ENCODE results near the gene TMEM184A.

The TMEM184A gene

DNA sequence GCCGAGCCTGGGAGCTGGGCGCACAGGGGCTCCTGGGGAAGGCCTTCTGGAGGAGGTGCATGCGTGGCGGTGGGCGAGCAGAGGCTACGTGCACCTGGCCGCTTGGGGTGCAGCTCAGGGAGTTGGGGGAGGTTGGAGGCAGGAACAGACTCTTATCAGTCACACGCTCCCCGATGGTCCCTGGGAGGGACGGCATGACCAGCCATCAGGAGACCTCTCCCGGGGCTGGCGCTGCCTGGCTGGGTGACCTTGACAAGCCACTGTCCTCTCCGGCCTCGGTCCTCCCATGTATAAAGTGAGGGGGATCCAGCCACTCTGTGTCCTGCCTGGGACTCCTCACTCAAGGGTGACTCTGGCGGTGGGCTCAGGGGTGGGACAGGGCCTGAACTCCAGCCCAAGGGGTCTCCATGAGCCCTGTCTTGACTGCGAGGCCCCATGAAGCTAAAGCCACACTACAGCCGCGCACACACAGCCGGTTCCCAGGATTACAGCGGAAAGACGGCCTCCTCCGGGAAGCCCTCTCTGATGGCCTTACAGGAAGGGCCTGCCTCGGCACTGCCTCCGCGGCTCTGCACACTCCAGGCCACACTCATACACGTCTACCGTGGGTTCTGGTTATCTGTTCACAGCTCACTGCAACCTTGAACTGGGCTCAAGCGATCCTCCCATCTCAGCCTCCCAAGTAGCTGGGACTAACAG lies 2.3 kb downstream of the TMEM184A start:
- no peak overlapping the region for H3K9ac ChIP-seq (ENCODE audit: low read depth, low read length)
- H3K27me3 ChIP-seq (ENCODE audit: control insufficient read depth, insufficient read depth, low read length), result no peaks in the 10 kb centered on the region
- H3K36me3 ChIP-seq (ENCODE audit: control insufficient read depth, insufficient read depth, low read length), result no peaks in the 10 kb centered on the region
- peaks cover 2% of the 10 kb centered on the region for H3K4me1 ChIP-seq (ENCODE audit: control insufficient read depth, insufficient read depth, low read length)
- H3K4me3 ChIP-seq (ENCODE audit: low read depth, low read length), result no peak overlapping the region
- H3K9me3 ChIP-seq (ENCODE audit: control insufficient read depth, insufficient read depth, low read length), result no peaks in the 10 kb centered on the region

- Histone ChIP-seq H3K36me3 (ENCODE audit: control insufficient read depth, insufficient read depth, low read length) (no peaks in the 10 kb centered on the region), H3K27me3 (ENCODE audit: control insufficient read depth, insufficient read depth, low read length) (no peaks in the 10 kb centered on the region), H3K4me3 (ENCODE audit: low read depth, low read length) (no peak overlapping the region), H3K9me3 (ENCODE audit: control insufficient read depth, insufficient read depth, low read length) (no peaks in the 10 kb centered on the region), H3K4me1 (ENCODE audit: control insufficient read depth, insufficient read depth, low read length) (peaks cover 2% of the 10 kb centered on the region), H3K9ac (ENCODE audit: low read depth, low read length) (no peak overlapping the region)
Observed at GRCh38 chr7:1552200-1552599, 3.8 kb downstream of the TMEM184A start.

GRCh38 chr7:1550846-1551155 lies 5.2 kb downstream of the TMEM184A start:
- Histone ChIP-seq H3K4me3 (ENCODE audit: low read depth, low read length) (no peak overlapping the region), H3K9me3 (ENCODE audit: control insufficient read depth, insufficient read depth, low read length) (no peaks in the 10 kb centered on the region), H3K9ac (ENCODE audit: low read depth, low read length) (no peak overlapping the region), H3K36me3 (ENCODE audit: control insufficient read depth, insufficient read depth, low read length) (no peaks in the 10 kb centered on the region), H3K27me3 (ENCODE audit: control insufficient read depth, insufficient read depth, low read length) (no peaks in the 10 kb centered on the region), H3K4me1 (ENCODE audit: control insufficient read depth, insufficient read depth, low read length) (peaks cover 2% of the 10 kb centered on the region)

DNA sequence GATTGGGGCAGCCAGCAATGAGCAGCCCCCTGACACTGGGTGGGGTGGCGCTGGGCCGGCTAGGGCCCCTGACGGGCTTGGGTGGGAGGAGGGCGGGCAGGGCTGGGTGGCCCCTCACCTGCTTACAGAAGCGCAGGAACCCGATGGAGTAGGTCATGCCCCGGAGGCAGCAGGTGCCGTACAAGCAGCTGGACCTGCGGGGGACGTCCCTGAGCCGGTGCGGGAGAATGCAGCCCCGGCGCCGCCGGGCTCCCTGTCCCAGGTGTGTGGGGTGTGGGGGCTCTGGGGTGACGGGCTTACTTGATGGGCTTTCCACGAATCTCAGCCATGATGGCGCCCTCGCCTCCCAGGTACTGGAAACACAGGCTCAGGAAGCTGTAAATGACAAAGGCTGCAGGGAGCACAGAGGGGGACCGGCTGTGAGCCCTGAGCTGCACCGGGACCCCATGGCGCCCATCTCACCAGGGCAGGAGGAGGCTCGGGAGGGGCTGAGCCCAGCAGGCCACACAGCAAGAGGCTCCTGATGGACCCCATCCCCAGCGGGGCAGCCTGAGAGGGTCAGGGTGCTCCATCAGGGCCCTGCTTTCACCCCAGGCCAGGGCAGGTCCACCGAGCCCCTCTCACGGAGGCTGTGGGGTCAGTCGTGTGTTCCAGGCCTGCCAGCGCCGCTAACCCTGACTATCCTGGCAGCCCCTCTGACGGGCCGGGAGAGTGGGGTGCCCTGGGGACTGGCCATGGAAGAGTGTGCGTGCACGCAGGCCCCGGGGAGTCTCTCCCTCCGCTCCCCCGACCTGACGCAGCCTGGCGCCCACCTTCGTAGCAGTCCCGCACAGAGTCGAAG lies 5.8 kb downstream of the TMEM184A start:
- H3K4me3 ChIP-seq (ENCODE audit: low read depth, low read length), result no peak overlapping the region
- H3K9ac ChIP-seq (ENCODE audit: low read depth, low read length), result no peak overlapping the region
- H3K36me3 ChIP-seq (ENCODE audit: control insufficient read depth, insufficient read depth, low read length), result no peaks in the 10 kb centered on the region
- H3K4me1 ChIP-seq (ENCODE audit: control insufficient read depth, insufficient read depth, low read length), result no peaks in the 10 kb centered on the region
- no peaks in the 10 kb centered on the region for H3K9me3 ChIP-seq (ENCODE audit: control insufficient read depth, insufficient read depth, low read length)
- H3K27me3 ChIP-seq (ENCODE audit: control insufficient read depth, insufficient read depth, low read length), result no peaks in the 10 kb centered on the region

- Histone ChIP-seq H3K9ac (ENCODE audit: low read depth, low read length) (no peak overlapping the region), H3K9me3 (ENCODE audit: control insufficient read depth, insufficient read depth, low read length) (no peaks in the 10 kb centered on the region), H3K4me1 (ENCODE audit: control insufficient read depth, insufficient read depth, low read length) (no peaks in the 10 kb centered on the region), H3K36me3 (ENCODE audit: control insufficient read depth, insufficient read depth, low read length) (peaks cover 2% of the 10 kb centered on the region), H3K27me3 (ENCODE audit: control insufficient read depth, insufficient read depth, low read length) (no peaks in the 10 kb centered on the region), H3K4me3 (ENCODE audit: low read depth, low read length) (no peak overlapping the region)
Observed at GRCh38 chr7:1549357-1550004, 6.5 kb downstream of the TMEM184A start.

GRCh38 chr7:1548944-1549343 lies 7.1 kb downstream of the TMEM184A start:
- Histone ChIP-seq H3K4me1 (ENCODE audit: control insufficient read depth, insufficient read depth, low read length) (no peaks in the 10 kb centered on the region), H3K27me3 (ENCODE audit: control insufficient read depth, insufficient read depth, low read length) (no peaks in the 10 kb centered on the region), H3K36me3 (ENCODE audit: control insufficient read depth, insufficient read depth, low read length) (peaks cover 7% of the 10 kb centered on the region), H3K9ac (ENCODE audit: low read depth, low read length) (no peak overlapping the region), H3K9me3 (ENCODE audit: control insufficient read depth, insufficient read depth, low read length) (no peaks in the 10 kb centered on the region), H3K4me3 (ENCODE audit: low read depth, low read length) (no peak overlapping the region)

DNA sequence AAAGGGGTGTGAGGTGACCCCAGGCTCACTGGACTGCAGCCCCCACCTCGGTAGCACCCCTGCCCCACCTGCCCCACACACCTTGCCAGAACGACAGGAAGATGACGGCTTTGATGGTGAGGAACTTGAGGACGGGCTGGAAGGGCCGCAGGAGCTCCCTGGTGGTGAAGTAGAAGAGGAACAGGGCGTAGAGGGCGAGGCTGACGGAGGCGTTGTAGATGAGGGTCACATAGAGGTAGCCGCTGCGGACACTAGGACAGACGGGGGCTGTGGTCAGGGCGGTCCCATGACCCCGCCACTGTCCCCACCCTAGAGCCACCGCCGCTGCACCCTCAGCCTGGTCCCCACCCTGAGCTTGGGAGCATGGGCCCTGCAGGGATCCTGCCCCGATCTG lies 7.6 kb downstream of the TMEM184A start:
- Histone ChIP-seq H3K9me3 (ENCODE audit: control insufficient read depth, insufficient read depth, low read length) (no peaks in the 10 kb centered on the region), H3K9ac (ENCODE audit: low read depth, low read length) (no peak overlapping the region), H3K36me3 (ENCODE audit: control insufficient read depth, insufficient read depth, low read length) (peaks cover 9% of the 10 kb centered on the region), H3K4me3 (ENCODE audit: low read depth, low read length) (no peak overlapping the region), H3K4me1 (ENCODE audit: control insufficient read depth, insufficient read depth, low read length) (no peaks in the 10 kb centered on the region), H3K27me3 (ENCODE audit: control insufficient read depth, insufficient read depth, low read length) (no peaks in the 10 kb centered on the region)

- Histone ChIP-seq H3K4me1 (ENCODE audit: control insufficient read depth, insufficient read depth, low read length) (no peaks in the 10 kb centered on the region), H3K36me3 (ENCODE audit: control insufficient read depth, insufficient read depth, low read length) (peaks cover 9% of the 10 kb centered on the region), H3K27me3 (ENCODE audit: control insufficient read depth, insufficient read depth, low read length) (no peaks in the 10 kb centered on the region), H3K9ac (ENCODE audit: low read depth, low read length) (no peak overlapping the region), H3K4me3 (ENCODE audit: low read depth, low read length) (no peak overlapping the region), H3K9me3 (ENCODE audit: control insufficient read depth, insufficient read depth, low read length) (no peaks in the 10 kb centered on the region)
Observed at GRCh38 chr7:1547777-1548437, 8.1 kb downstream of the TMEM184A start.

DNA sequence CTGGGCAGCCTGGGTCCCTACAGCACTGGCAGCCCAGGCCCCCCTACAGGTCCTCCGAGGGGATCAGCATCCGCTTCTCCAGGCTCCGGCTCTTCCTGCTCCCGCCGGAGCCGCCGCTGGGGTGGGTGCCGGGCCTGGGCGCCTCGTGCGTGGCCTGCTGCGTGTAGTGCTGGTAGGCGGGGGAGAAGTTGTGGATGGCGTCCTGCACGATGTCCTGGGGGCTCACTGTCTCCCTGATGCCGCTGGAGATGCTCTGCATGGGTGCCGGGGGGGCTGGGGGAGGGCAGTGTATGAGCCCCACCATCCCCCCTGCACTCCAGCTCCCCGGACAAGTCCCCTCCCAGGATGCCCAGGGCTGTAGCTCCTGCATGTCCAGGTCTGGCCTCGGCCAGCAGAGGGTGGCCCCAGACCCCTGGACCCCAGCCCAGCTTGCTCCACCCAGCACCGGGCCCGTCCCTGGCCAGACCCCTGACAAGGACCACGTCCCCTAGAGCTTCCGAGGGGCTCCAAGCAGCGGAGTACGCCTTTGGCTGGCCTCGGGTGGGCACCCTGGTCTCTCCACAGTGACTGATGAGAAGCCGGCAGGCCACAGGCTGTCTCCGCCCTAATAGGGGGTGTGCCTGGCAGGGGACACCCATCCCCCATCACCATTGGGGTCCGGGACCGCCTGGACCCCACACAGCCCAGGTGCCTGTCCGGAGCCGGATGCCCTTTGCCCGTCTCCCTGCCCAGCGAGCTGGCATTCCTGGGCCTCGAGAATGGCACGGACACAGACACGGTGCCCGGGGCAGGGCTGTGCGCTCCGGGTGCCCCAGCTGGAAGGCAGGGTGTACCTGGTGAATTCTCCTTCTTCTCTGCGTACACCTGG lies 8.9 kb downstream of the TMEM184A start:
- H3K27me3 ChIP-seq (ENCODE audit: control insufficient read depth, insufficient read depth, low read length), result no peaks in the 10 kb centered on the region
- no peak overlapping the region for H3K9ac ChIP-seq (ENCODE audit: low read depth, low read length)
- no peak overlapping the region for H3K4me3 ChIP-seq (ENCODE audit: low read depth, low read length)
- no peaks in the 10 kb centered on the region for H3K9me3 ChIP-seq (ENCODE audit: control insufficient read depth, insufficient read depth, low read length)
- H3K4me1 ChIP-seq (ENCODE audit: control insufficient read depth, insufficient read depth, low read length), result no peaks in the 10 kb centered on the region
- H3K36me3 ChIP-seq (ENCODE audit: control insufficient read depth, insufficient read depth, low read length), result peaks cover 12% of the 10 kb centered on the region

DNA sequence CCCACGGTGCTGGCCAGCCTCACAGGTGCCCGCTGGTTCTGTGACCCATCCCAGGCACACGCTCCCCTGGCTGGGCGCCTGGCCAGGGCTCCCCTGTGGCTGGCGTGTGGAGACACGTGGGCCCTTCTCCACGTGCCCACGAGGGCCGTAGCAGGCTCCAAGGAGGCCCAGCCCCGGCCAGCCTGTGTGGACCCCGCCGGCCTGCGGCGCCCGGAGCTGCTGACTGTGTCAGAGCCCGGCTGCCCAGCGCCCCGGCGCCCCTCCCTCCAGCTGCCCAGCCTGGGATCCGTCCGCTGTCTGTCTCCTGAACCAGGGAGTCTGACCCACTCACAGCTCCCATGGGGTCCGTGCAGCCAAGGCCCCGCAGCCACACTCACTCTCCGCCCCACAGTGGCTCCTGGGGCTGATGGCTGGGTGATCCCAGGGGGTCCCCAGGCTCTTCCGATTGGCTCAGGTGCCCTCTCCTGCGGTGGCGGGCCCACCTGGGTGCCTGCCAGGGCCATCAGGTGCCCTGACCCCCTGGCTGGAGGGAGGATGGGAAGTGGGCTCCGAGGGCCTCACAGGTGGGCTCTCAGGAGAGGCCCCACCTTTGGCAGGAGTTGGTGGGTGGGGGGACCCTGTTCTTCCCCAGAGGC lies 9.6 kb downstream of the TMEM184A start:
- Histone ChIP-seq H3K9ac (ENCODE audit: low read depth, low read length) (no peak overlapping the region), H3K27me3 (ENCODE audit: control insufficient read depth, insufficient read depth, low read length) (no peaks in the 10 kb centered on the region), H3K36me3 (ENCODE audit: control insufficient read depth, insufficient read depth, low read length) (peaks cover 12% of the 10 kb centered on the region), H3K9me3 (ENCODE audit: control insufficient read depth, insufficient read depth, low read length) (no peaks in the 10 kb centered on the region), H3K4me3 (ENCODE audit: low read depth, low read length) (no peak overlapping the region), H3K4me1 (ENCODE audit: control insufficient read depth, insufficient read depth, low read length) (no peaks in the 10 kb centered on the region)

Measured in iPS-15b (cell line).